Cardiac muscle cell (in vitro differentiated cells and primary cell): Measurements from ENCODE around the gene PDE7B. TPM values are rescaled to one million over a fixed set of nuclear protein-coding genes. Genes with fewer than 3 reads are reported as not detected.

Source experiments
- DNase-seq, 2 donors: peaks; one replicate each; pipeline versions ENCODE4 v3.0.0 to v3.0.0-alpha.2; 2010 to 2017; ENCODE audit warnings: low read depth in 1 of 2, low spot score in 1 of 2
- H3K27ac ChIP-seq: fragments of 200-600 bp; sonication (generic); 2 replicates; pipeline ENCODE4 v1.5.1; 2016
- H3K27me3 ChIP-seq: fragments of 200-600 bp; sonication (generic); 2 replicates; pipeline ENCODE4 v1.6.0; 2016; ENCODE audit warnings: control low read depth
- H3K36me3 ChIP-seq: fragments of 200-600 bp; sonication (generic); 2 replicates; pipeline ENCODE4 v1.5.1; 2016; ENCODE audit warnings: control low read depth
- H3K4me1 ChIP-seq: fragments of 200-600 bp; sonication (generic); 2 replicates; pipeline ENCODE4 v1.8.1; 2017; ENCODE audit warnings: low read depth, mild to moderate bottlenecking, mixed run types
- H3K4me3 ChIP-seq: fragments of 200-600 bp; sonication (generic); 2 replicates; pipeline ENCODE4 v1.5.1; 2016; ENCODE audit warnings: mild to moderate bottlenecking
- H3K9me3 ChIP-seq: fragments of 200-600 bp; sonication (generic); 2 replicates; pipeline ENCODE4 v1.5.1; 2017; ENCODE audit warnings: low read depth, mild to moderate bottlenecking, control low read depth
- CTCF ChIP-seq: IDR thresholded peaks from 2 replicates; pipeline ENCODE4 v1.5.1; 2012; ENCODE audit warnings: low read depth, mild to moderate bottlenecking, low read length
- polyA plus RNA-seq: library from polyadenylated mRNA; unstranded; fragments of >200 nt; fragmentation: Nextera tagmentation; extraction: Ambion mirVana; gene quantifications from 2 replicates; pipeline ENCODE4 v1.2.1, GENCODE V29; 2016
- total RNA-seq: library from RNA; depleted of rRNA; stranded (reverse); fragments of >200 nt; gene quantifications from 2 replicates; pipeline ENCODE4 v1.2.3, GENCODE V29; 2016

The PDE7B gene
- total and polyA plus RNA-seq, 2 experiments from 2014 or later = 0.04 to 0.60 TPM

GRCh38 chr6:136225496-136225895 is 374.0 kb downstream of the PDE7B start:
- no peak overlapping the region for H3K4me3 ChIP-seq
- no peaks in the 10 kb centered on the region for H3K4me1 ChIP-seq
- H3K9me3 ChIP-seq = no peaks in the 10 kb centered on the region
- TF ChIP-seq CTCF = no peak
- H3K27me3 ChIP-seq = no peaks in the 10 kb centered on the region
- no peak overlapping the region for H3K27ac ChIP-seq
- no peaks in the 10 kb centered on the region for H3K36me3 ChIP-seq
- DNase-seq = peak in 1 of 2 donors; percentile 27

- no peak overlapping the region for H3K27ac ChIP-seq
- no peaks in the 10 kb centered on the region for H3K36me3 ChIP-seq
- TF ChIP-seq CTCF = peak; percentile 100
- DNase-seq = peak; percentile 67 to 78
- no peaks in the 10 kb centered on the region for H3K9me3 ChIP-seq
- no peaks in the 10 kb centered on the region for H3K4me1 ChIP-seq
- no peaks in the 10 kb centered on the region for H3K27me3 ChIP-seq
- H3K4me3 ChIP-seq = no peak overlapping the region
Observed at GRCh38 chr6:136226027-136226673, 374.6 kb downstream of the PDE7B start.

- TF ChIP-seq CTCF = no peak
- H3K27ac ChIP-seq = no peak overlapping the region
- H3K4me3 ChIP-seq = no peak overlapping the region
- H3K36me3 ChIP-seq = no peaks in the 10 kb centered on the region
- no peaks in the 10 kb centered on the region for H3K4me1 ChIP-seq
- H3K9me3 ChIP-seq = no peaks in the 10 kb centered on the region
- no peak for DNase-seq
- H3K27me3 ChIP-seq = no peaks in the 10 kb centered on the region
Observed at GRCh38 chr6:136226674-136227377, 375.3 kb downstream of the PDE7B start.

GRCh38 chr6:136228814-136229213 is 377.3 kb downstream of the PDE7B start:
- H3K27me3 ChIP-seq = no peaks in the 10 kb centered on the region
- H3K9me3 ChIP-seq = no peaks in the 10 kb centered on the region
- no peak for TF ChIP-seq CTCF
- no peaks in the 10 kb centered on the region for H3K4me1 ChIP-seq
- H3K4me3 ChIP-seq = no peak overlapping the region
- H3K36me3 ChIP-seq = no peaks in the 10 kb centered on the region
- H3K27ac ChIP-seq = no peak overlapping the region
- DNase-seq = no peak

- H3K4me1 ChIP-seq = no peaks in the 10 kb centered on the region
- no peak overlapping the region for H3K27ac ChIP-seq
- no peaks in the 10 kb centered on the region for H3K27me3 ChIP-seq
- no peak for TF ChIP-seq CTCF
- no peaks in the 10 kb centered on the region for H3K9me3 ChIP-seq
- H3K4me3 ChIP-seq = no peak overlapping the region
- no peaks in the 10 kb centered on the region for H3K36me3 ChIP-seq
- no peak for DNase-seq
Observed at GRCh38 chr6:136230219-136230853, 378.8 kb downstream of the PDE7B start.
